ENCODE results near the gene MORN4.

The MORN4 gene

DNA sequence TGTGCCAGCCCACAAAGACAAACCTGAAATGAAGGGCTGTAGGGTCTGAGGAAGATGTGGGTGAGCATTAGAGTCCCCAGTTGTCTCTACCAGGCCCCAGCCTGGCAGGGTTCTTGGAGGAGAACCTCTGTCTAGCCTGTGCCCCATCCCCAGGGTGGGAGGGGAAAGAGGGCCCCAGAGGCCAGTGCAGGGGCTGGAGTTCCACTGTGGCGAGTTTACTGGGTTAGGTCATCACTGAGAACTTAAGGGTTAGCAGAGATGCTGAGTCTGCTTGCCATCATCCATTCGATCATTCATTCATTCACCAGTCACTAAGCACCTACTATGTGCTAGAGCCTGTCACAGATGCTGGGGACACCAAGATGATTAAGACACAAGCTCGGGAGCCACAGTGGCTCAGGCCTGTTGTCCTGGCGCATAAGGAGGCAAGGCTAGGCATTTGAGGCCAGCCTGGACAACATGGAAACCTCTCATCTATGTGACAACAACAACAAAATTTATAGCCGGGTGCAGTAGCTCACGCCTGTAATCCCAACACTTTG, 58.1 kb downstream of the MORN4 start:
- H3K4me3 Mint-ChIP-seq = no peak overlapping the region
- H3K36me3 Mint-ChIP-seq = peaks cover 7% of the 10 kb centered on the region
- peaks cover 18% of the 10 kb centered on the region for H3K4me1 Mint-ChIP-seq
- ATAC-seq = no peak
- H3K27ac Mint-ChIP-seq = peak overlapping the region; percentile 32
- DNase-seq (ENCODE audit: low spot score in 2 of 2) = no peak
- H3K9me3 Mint-ChIP-seq = no peaks in the 10 kb centered on the region

- Mint-ChIP-seq H3K4me3 (no peak overlapping the region), H3K36me3 (peaks cover 7% of the 10 kb centered on the region), H3K27ac (peak overlapping the region; percentile 38), H3K9me3 (no peaks in the 10 kb centered on the region), H3K4me1 (peaks cover 18% of the 10 kb centered on the region)
- ATAC-seq (no peak), DNase-seq (ENCODE audit: low spot score in 2 of 2) (no peak)
Observed at GRCh38 chr10:97574374-97575126, 58.8 kb downstream of the MORN4 start.

DNA sequence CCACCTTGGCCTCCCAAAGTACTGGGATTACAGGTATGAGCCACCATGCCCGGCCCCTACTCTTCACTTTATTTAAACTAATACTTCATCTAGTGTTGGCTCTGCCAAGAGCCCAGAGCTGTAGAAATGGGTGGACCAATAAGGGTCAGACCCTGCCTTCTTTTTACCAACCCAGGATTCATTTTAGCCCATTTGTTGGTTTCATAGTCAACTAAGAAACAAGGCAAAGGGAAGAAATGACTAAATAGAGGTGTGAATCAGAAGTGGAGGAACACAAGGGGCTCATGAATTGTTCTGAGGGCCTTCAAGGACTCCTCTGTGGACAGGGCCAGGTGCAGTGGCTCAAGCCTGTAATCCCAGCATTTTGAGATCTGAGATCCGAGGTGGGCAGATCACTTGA, 59.6 kb downstream of the MORN4 start:
- H3K27ac Mint-ChIP-seq = peak overlapping the region; percentile 38
- H3K36me3 Mint-ChIP-seq = peaks cover 7% of the 10 kb centered on the region
- DNase-seq (ENCODE audit: low spot score in 2 of 2) (no peak), ATAC-seq (peak; percentile 76)
- H3K4me1 Mint-ChIP-seq = peaks cover 18% of the 10 kb centered on the region
- H3K9me3 Mint-ChIP-seq = no peaks in the 10 kb centered on the region
- H3K4me3 Mint-ChIP-seq = no peak overlapping the region

GRCh38 chr10:97573021-97573420, 60.3 kb downstream of the MORN4 start:
- DNase-seq (ENCODE audit: low spot score in 2 of 2) = no peak
- peaks cover 18% of the 10 kb centered on the region for H3K4me1 Mint-ChIP-seq
- no peak for ATAC-seq

GRCh38 chr10:97572214-97572989, 60.9 kb downstream of the MORN4 start, which contains the start of gene ANKRD2:
TSS of gene ANKRD2 (plus strand) at chr10:97572779. CDS start at chr10:97572789, 10 bp downstream.
- H3K4me3 Mint-ChIP-seq = no peak within 1 kb of the TSS
- H3K27ac Mint-ChIP-seq = peak within 1 kb of the TSS; percentile 69
- ATAC-seq (peak; percentile 69), DNase-seq (ENCODE audit: low spot score in 2 of 2) (peak; percentile 43 to 76)
- no peaks in the 10 kb centered on the region for H3K9me3 Mint-ChIP-seq
- H3K4me1 Mint-ChIP-seq = peaks cover 18% of the 10 kb centered on the region
- peaks cover 7% of the 10 kb centered on the region for H3K36me3 Mint-ChIP-seq

More at GRCh38 chr10:97573021-97573420, 60.3 kb downstream of the MORN4 start:
- Mint-ChIP-seq H3K27ac (peak overlapping the region; percentile 69), H3K4me3 (no peak overlapping the region), H3K36me3 (peaks cover 7% of the 10 kb centered on the region), H3K9me3 (no peaks in the 10 kb centered on the region)

GRCh38 chr10:97571622-97572021, 61.7 kb downstream of the MORN4 start:
- Mint-ChIP-seq H3K27ac (no peak overlapping the region), H3K9me3 (no peaks in the 10 kb centered on the region), H3K4me1 (peaks cover 20% of the 10 kb centered on the region), H3K4me3 (no peak overlapping the region), H3K36me3 (peaks cover 7% of the 10 kb centered on the region)
- no peak for DNase-seq (ENCODE audit: low spot score in 2 of 2)
- no peak for ATAC-seq

DNA sequence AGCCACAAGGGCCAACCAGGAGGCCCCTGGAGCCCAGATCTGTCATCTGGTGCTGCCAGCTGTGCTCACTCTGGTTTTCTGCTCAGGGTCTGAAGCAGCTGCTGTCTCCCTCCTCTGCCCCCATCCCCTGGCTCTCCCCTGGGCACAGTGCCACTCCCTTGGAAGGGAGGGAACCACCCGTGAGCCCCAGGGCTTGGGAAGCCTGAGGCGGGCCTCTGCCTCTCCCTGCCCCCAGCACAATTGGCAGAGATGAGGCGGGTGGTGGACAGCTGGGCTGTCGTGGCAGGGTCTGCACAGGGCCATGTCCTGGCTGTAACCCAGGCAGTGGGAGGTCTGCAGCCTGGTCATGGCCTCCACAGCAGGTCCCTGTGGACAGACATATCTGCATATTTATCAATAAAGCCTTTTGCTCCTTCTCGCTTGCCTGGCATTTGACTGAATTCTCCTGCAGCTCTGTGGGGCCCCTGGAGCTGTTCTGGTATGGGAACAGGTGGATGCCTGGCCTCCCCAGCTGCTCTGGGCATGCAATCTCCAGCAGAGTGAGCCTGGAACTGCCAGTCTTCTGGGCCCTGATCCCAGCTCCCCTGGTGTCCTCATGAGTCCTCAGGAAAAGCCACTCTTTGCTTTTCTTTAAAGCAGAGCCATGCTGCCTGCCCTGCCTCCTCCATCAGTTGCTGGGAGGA, 62.4 kb downstream of the MORN4 start:
- no peaks in the 10 kb centered on the region for H3K9me3 Mint-ChIP-seq
- peaks cover 7% of the 10 kb centered on the region for H3K36me3 Mint-ChIP-seq
- DNase-seq (ENCODE audit: low spot score in 2 of 2) (no peak), ATAC-seq (no peak)
- peaks cover 22% of the 10 kb centered on the region for H3K4me1 Mint-ChIP-seq
- no peak overlapping the region for H3K4me3 Mint-ChIP-seq
- H3K27ac Mint-ChIP-seq = no peak overlapping the region

GRCh38 chr10:97570146-97570788, 63.0 kb downstream of the MORN4 start:
- Mint-ChIP-seq H3K4me1 (peaks cover 22% of the 10 kb centered on the region), H3K4me3 (no peak overlapping the region), H3K9me3 (no peaks in the 10 kb centered on the region), H3K36me3 (peaks cover 7% of the 10 kb centered on the region), H3K27ac (no peak overlapping the region)
- ATAC-seq (no peak), DNase-seq (ENCODE audit: low spot score in 2 of 2) (no peak)

- Mint-ChIP-seq H3K4me3 (no peak overlapping the region), H3K36me3 (peaks cover 3% of the 10 kb centered on the region), H3K9me3 (no peaks in the 10 kb centered on the region), H3K4me1 (peaks cover 9% of the 10 kb centered on the region), H3K27ac (no peak overlapping the region)
- DNase-seq (ENCODE audit: low spot score in 2 of 2) = no peak
- ATAC-seq = no peak
Observed at GRCh38 chr10:97567891-97568290, 65.4 kb downstream of the MORN4 start.

DNA sequence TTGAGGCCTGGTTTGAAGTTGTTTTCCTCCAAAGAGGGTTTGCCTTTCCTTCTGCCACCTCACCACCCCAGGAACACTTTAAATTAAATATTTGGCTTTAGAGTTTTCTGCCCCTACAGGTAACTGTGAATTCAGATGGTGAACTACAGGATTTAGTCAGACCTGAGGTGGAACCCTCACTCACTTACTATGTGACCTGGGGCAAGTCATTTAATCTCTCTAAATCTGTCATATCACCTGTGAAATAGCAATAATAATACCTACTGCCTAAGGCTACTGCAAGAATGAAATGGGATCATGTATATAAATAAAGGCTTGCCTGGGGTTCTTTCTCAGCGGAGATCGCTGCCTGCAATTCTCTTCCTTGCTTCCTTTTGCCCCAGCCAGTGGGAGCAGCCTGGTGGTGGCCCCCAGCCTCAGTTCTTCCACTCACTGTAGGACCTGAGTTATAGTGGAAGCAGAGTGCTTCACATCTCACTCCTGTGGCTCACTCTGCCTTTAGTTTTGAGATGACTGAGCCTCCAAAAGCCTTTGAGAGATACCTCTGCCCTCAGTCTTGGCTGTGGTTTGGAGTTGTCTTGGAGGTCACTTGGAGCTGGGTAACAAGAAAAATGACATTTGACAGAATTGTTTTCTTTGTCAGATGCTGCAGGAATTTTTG, 66.8 kb downstream of the MORN4 start:
- H3K4me1 Mint-ChIP-seq = peaks cover 5% of the 10 kb centered on the region
- H3K27ac Mint-ChIP-seq = peak overlapping the region; percentile 60
- H3K9me3 Mint-ChIP-seq = no peaks in the 10 kb centered on the region
- peak; percentile 79 for ATAC-seq
- H3K4me3 Mint-ChIP-seq = no peak overlapping the region
- peak in 1 of 2 donors; percentile 63 for DNase-seq (ENCODE audit: low spot score in 2 of 2)
- H3K36me3 Mint-ChIP-seq = no peaks in the 10 kb centered on the region

DNA sequence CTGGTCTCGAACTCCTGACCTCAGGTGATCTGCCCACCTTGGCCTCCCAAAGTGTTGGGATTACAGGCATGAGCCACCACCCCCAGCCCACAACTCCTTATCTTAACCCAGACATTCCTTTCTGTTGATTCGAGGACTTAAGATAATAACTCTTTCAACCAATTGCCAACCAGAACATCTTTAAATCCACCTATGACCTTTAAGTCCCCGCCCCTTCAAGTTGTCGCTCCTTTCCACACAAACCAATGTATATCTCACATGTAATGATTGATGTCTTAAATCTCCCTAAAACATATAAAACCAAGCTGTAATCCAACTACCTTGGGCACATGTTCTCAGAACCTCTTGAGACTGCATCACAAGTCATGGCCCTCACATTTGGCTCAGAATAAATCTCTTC, 68.5 kb downstream of the MORN4 start:
- no peak for DNase-seq (ENCODE audit: low spot score in 2 of 2)
- peaks cover 5% of the 10 kb centered on the region for H3K4me1 Mint-ChIP-seq
- no peaks in the 10 kb centered on the region for H3K36me3 Mint-ChIP-seq
- no peak for ATAC-seq
- no peak overlapping the region for H3K4me3 Mint-ChIP-seq
- H3K9me3 Mint-ChIP-seq = no peaks in the 10 kb centered on the region
- H3K27ac Mint-ChIP-seq = no peak overlapping the region

Measured in stimulated activated effector memory CD8-positive, alpha-beta T cell treated with anti-CD3 and anti-CD28 coated beads, Interleukin-12 subunit alpha, Interleukin-12 subunit beta, amount 100 ng/mL, for 72 hours (primary cell).